OCI-LY3 (cell line): ENCODE data around the gene SAMD4B.

Source experiments
- EZH2phosphoT487 ChIP-seq: fragments of 200-600 bp; shearing (Covaris generic); IDR thresholded peaks from 2 replicates; pipeline ENCODE4 v1.6.1; 2018; ENCODE audit warnings: antibody characterized with exemption, mixed run types, low read depth
- TF ChIP-seq, protein P1 (sequence below): fragments of 200-600, 300-600 bp; sonication (generic); IDR thresholded peaks from 2 replicates; pipeline ENCODE4 v1.5.1; 2014; ENCODE audit warnings: antibody characterized with exemption, low read length, low read depth

DNA sequence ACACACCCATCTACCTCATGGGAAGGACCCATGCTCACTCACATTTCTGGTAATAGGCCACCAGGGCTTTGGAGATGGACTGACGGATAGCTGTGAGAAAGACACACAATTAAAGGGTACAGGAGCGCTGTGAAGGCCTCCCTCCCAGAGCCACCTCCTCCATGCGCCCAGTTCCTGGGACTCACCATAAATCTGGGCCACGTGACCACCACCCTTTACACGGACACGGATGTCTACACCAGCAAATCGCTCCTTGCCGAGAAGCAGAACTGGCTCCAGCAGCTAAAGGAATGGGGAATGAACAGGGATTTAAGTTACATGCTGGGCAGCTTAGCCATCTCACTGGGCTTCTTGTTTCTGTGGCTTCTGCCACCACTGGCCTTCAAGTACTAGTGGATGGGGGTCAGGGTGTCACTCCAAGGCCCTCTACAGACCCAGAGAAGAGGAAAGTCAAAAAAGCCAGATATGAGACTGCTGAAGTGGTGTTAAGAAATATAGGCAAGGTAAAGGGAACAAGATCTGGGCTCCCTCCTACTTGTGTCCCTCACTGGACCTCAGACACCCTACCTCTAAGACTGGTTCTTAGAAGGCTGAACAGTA is 91.4 kb downstream of the SAMD4B start:
- TF ChIP-seq, protein P1, sequence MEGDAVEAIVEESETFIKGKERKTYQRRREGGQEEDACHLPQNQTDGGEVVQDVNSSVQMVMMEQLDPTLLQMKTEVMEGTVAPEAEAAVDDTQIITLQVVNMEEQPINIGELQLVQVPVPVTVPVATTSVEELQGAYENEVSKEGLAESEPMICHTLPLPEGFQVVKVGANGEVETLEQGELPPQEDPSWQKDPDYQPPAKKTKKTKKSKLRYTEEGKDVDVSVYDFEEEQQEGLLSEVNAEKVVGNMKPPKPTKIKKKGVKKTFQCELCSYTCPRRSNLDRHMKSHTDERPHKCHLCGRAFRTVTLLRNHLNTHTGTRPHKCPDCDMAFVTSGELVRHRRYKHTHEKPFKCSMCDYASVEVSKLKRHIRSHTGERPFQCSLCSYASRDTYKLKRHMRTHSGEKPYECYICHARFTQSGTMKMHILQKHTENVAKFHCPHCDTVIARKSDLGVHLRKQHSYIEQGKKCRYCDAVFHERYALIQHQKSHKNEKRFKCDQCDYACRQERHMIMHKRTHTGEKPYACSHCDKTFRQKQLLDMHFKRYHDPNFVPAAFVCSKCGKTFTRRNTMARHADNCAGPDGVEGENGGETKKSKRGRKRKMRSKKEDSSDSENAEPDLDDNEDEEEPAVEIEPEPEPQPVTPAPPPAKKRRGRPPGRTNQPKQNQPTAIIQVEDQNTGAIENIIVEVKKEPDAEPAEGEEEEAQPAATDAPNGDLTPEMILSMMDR, result no peak
- TF ChIP-seq EZH2phosphoT487, result no peak
